ENCODE data around the gene PPIF. TPM values are rescaled to one million over a fixed set of nuclear protein-coding genes. Genes with fewer than 3 reads are reported as not detected.

Gene PPIF
- total and polyA plus RNA-seq, 2 of the 13 experiments (the other 11 are each of a cell fraction or from before 2014, with no cell fraction given), result 147 to 157 TPM

- TF ChIP-seq JARID2 (CRISPR knock-in tag; IDR thresholded peaks at IDR 0.05; ENCODE audit: insufficient replicate concordance), result no peak
- TF ChIP-seq ZNF30 (CRISPR knock-in tag; IDR thresholded peaks at IDR 0.05), result no peak
- TF ChIP-seq ZBTB10 (CRISPR knock-in tag; IDR thresholded peaks at IDR 0.05; ENCODE audit: borderline replicate concordance), result no peak
- no peak for TF ChIP-seq HNRNPH1 (optimal IDR thresholded peaks at IDR 0.05; ENCODE audit: low read depth, low read length)
- TF ChIP-seq ETS1 (CRISPR knock-in tag; IDR thresholded peaks at IDR 0.05), result no peak
- 0 out of 2 replicates have a peak, but pooled peaks have one; percentile 43 for TF ChIP-seq ZNF788 (CRISPR knock-in tag; IDR thresholded peaks at IDR 0.05; ENCODE audit: borderline replicate concordance)
- TF ChIP-seq ZNF605 (CRISPR knock-in tag; IDR thresholded peaks at IDR 0.05), result peak; percentile 62
- no peak for TF ChIP-seq CBFB (CRISPR knock-in tag; IDR thresholded peaks at IDR 0.05)
- TF ChIP-seq NR2F1 (CRISPR knock-in tag; IDR thresholded peaks at IDR 0.05), result no peak
- TF ChIP-seq MIER2 (CRISPR knock-in tag; IDR thresholded peaks at IDR 0.05), result peak; percentile 20; the same call in 1 of the 2 replicates
- 0 out of 2 replicates have a peak, but pooled peaks have one; percentile 40 for TF ChIP-seq ZNF34 (CRISPR knock-in tag; IDR thresholded peaks at IDR 0.05; ENCODE audit: borderline replicate concordance)
- peak; percentile 94; the same call in 1 of the 2 replicates for TF ChIP-seq ZNF501 (CRISPR knock-in tag; IDR thresholded peaks at IDR 0.05)
- TF ChIP-seq RAD21 (CRISPR knock-in tag; IDR thresholded peaks at IDR 0.05), result no peak
- TF ChIP-seq SALL2 (CRISPR knock-in tag; IDR thresholded peaks at IDR 0.05), result peak; percentile 45; the same call in 1 of the 2 replicates
- TF ChIP-seq HCFC1 (IDR thresholded peaks at IDR 0.05; ENCODE audit: low read depth, low read length), result no peak; the same call in 1 of the 2 replicates
- no peak for TF ChIP-seq PCBP2 (optimal IDR thresholded peaks at IDR 0.05; ENCODE audit: low read depth, low read length, poor library complexity, severe bottlenecking)
- peak; percentile 85 for TF ChIP-seq ESRRA (CRISPR knock-in tag; IDR thresholded peaks at IDR 0.05; ENCODE audit: low read depth)
- no peak for TF ChIP-seq POGK (CRISPR knock-in tag; conservative IDR thresholded peaks at IDR 0.05)
- TF ChIP-seq SOX13 (IDR thresholded peaks at IDR 0.05), result peak; percentile 55; the same call in 1 of the 2 replicates
- TF ChIP-seq SOX13 (CRISPR knock-in tag; conservative IDR thresholded peaks at IDR 0.05 in 1 of 2, IDR thresholded peaks at IDR 0.05 in 1 of 2), result peak in 1 of 2 experiments; percentile 77; a peak in 2 of 4 replicates
- TF ChIP-seq SOX6 (IDR thresholded peaks at IDR 0.05), result no peak
- TF ChIP-seq SOX6 (CRISPR knock-in tag; IDR thresholded peaks at IDR 0.05), result peak; percentile 96
- TF ChIP-seq YY1 (IDR thresholded peaks at IDR 0.05; ENCODE audit: insufficient read depth, insufficient replicate concordance, low read depth, low read length), result peak; percentile 86
- no peak for TF ChIP-seq ZNF567 (CRISPR knock-in tag; IDR thresholded peaks at IDR 0.05; ENCODE audit: borderline replicate concordance)
These were observed 33.1 kb downstream of the PPIF start (continued) for GRCh38 chr10:79380125-79380945.

Data from HepG2 (cell line).